Neural cell (in vitro differentiated cells): Measurements from ENCODE around the gene GNAI2. TPM values are rescaled to one million over a fixed set of nuclear protein-coding genes. Genes with fewer than 3 reads are reported as not detected.

ENCODE experiments used
- H2AFZ ChIP-seq: fragments of 200-600, 300-800 bp; sonication (generic), shearing (Covaris generic); 2 replicates; pipeline ENCODE4 v1.6.0; 2014; ENCODE audit warnings: low read depth, mild to moderate bottlenecking, antibody characterized with exemption, low read length, moderate library complexity
- H3F3A ChIP-seq: fragments of 200-600 bp; shearing (Covaris generic); 2 replicates; pipeline ENCODE4 v1.6.1; 2016; ENCODE audit warnings: mild to moderate bottlenecking, moderate library complexity, mixed read lengths, antibody characterized with exemption, low read length; ENCODE audit not compliant: insufficient read depth, poor library complexity, severe bottlenecking
- H3K27ac ChIP-seq: fragments of 200-600, 300-800 bp; sonication (generic), shearing (Covaris generic); 2 replicates; pipeline ENCODE4 v1.5.1; 2014; ENCODE audit warnings: mild to moderate bottlenecking, low read length, moderate library complexity
- H3K27me3 ChIP-seq: fragments of 300-800, 200-600 bp; sonication (generic), shearing (Covaris generic); 2 replicates; pipeline ENCODE4 v1.6.0; 2014; ENCODE audit warnings: mild to moderate bottlenecking, low read depth, low read length, moderate library complexity; ENCODE audit not compliant: insufficient read depth
- H3K36me3 ChIP-seq: fragments of 300-800, 200-600 bp; sonication (generic), shearing (Covaris generic); 2 replicates; pipeline ENCODE4 v1.5.1; 2014; ENCODE audit warnings: mild to moderate bottlenecking, antibody characterized with exemption, low read length, moderate library complexity; ENCODE audit not compliant: insufficient read depth
- H3K4me2 ChIP-seq: fragments of 300-800, 200-600 bp; sonication (generic), shearing (Covaris generic); 2 replicates; pipeline ENCODE4 v1.6.0; 2014; ENCODE audit warnings: mild to moderate bottlenecking, low read length
- H3K4me3 ChIP-seq: fragments of 300-800, 200-600 bp; sonication (generic), shearing (Covaris generic); 2 replicates; pipeline ENCODE4 v1.5.1; 2014; ENCODE audit warnings: mild to moderate bottlenecking, low read length, moderate library complexity
- H3K79me2 ChIP-seq: fragments of 200-600 bp; shearing (Covaris generic); replicated peaks from 2 replicates; pipeline ENCODE4 v1.6.0; 2014; ENCODE audit warnings: mild to moderate bottlenecking, low read length, moderate library complexity; ENCODE audit not compliant: insufficient read depth
- H3K9ac ChIP-seq: fragments of 300-800, 200-600 bp; sonication (generic), shearing (Covaris generic); 2 replicates; pipeline ENCODE4 v1.6.1; 2016; ENCODE audit warnings: mild to moderate bottlenecking, low read length, mixed read lengths
- H3K9me2 ChIP-seq: fragments of 200-600 bp; shearing (Covaris generic); 2 replicates; pipeline ENCODE4 v1.6.1; 2016; ENCODE audit warnings: mild to moderate bottlenecking, low read length, mixed read lengths; ENCODE audit not compliant: insufficient read depth
- H3K9me3 ChIP-seq: fragments of 200-600, 300-800 bp; sonication (generic), shearing (Covaris generic); 2 replicates; pipeline ENCODE4 v1.6.1; 2016; ENCODE audit warnings: mild to moderate bottlenecking, mixed run types, low read length, moderate library complexity, mixed read lengths
- H4K20me1 ChIP-seq: fragments of 200-600 bp; shearing (Covaris generic); 2 replicates; pipeline ENCODE4 v1.6.1; 2016; ENCODE audit warnings: mild to moderate bottlenecking, mixed run types; ENCODE audit not compliant: insufficient read depth
- EP300 ChIP-seq: fragments of 450-650 bp; conservative IDR thresholded peaks from 2 replicates; pipeline ENCODE4 v1.6.1; 2014; ENCODE audit warnings: antibody characterized with exemption, mild to moderate bottlenecking, moderate library complexity; ENCODE audit not compliant: poor library complexity, severe bottlenecking
- EZH2 ChIP-seq: fragments of 200-600, 300-800 bp; shearing (Covaris generic), sonication (generic); IDR thresholded peaks from 2 replicates; pipeline ENCODE4 v1.6.1; 2014; ENCODE audit warnings: antibody characterized with exemption, low read length, borderline replicate concordance, mild to moderate bottlenecking; ENCODE audit not compliant: insufficient read depth, poor library complexity, severe bottlenecking
- MXI1 ChIP-seq: fragments of 450-650 bp; conservative IDR thresholded peaks from 2 replicates; pipeline ENCODE4 v1.6.1; 2014; ENCODE audit warnings: antibody characterized with exemption, mild to moderate bottlenecking; ENCODE audit not compliant: poor library complexity, severe bottlenecking
- POLR2AphosphoS5 ChIP-seq: IDR thresholded peaks from 2 replicates; pipeline ENCODE4 v1.6.1; 2012
- RAD21 ChIP-seq: fragments of 450-650 bp; conservative IDR thresholded peaks from 2 replicates; pipeline ENCODE4 v1.6.1; 2014; ENCODE audit warnings: antibody characterized with exemption, mild to moderate bottlenecking, moderate library complexity
- SMC3 ChIP-seq: fragments of 450-650 bp; conservative IDR thresholded peaks from 2 replicates; pipeline ENCODE4 v1.6.1; 2014; ENCODE audit warnings: antibody characterized with exemption, mild to moderate bottlenecking, moderate library complexity; ENCODE audit not compliant: poor library complexity
- TAF1 ChIP-seq: IDR thresholded peaks from 2 replicates; pipeline ENCODE4 v1.6.1; 2012; ENCODE audit warnings: low read depth
- polyA plus RNA-seq: library from polyadenylated mRNA; depleted of rRNA; stranded (reverse); fragments of >200 nt; gene quantifications from 2 replicates; pipeline ENCODE4 v1.2.3, GENCODE V29; 2014
- TF ChIP-seq, protein P1 (sequence below): IDR thresholded peaks from 2 replicates; pipeline ENCODE4 v1.6.1; 2012; ENCODE audit warnings: borderline replicate concordance
- TF ChIP-seq, protein P2 (sequence below): fragments of 450-650 bp; IDR thresholded peaks from 2 replicates; pipeline ENCODE4 v1.5.1; 2014; ENCODE audit warnings: antibody characterized with exemption, mild to moderate bottlenecking, moderate library complexity; ENCODE audit not compliant: poor library complexity, severe bottlenecking

The GNAI2 gene
- polyA plus RNA-seq, 1 donor from 2014 or later = 101 TPM

DNA sequence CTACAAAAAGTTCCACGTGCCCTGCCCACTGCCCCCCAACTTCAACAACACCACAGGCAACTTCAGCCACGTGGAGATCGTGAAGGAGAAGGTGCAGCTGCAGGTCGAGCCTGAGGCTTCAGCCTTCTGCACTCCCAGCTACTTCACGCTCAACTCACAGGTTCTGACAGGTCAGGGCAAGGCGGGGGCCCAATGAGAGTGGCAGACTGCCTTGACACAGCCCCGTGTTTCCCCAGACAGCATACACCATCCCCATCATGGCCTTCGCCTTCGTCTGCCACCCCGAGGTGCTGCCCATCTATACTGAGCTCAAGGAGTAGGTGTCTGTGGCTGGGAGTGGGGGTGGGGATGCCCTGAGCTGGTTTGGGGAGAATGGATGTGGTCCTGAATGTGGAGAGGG, 18.3 kb upstream of the GNAI2 start:
- H3K4me2 ChIP-seq = no peak overlapping the region
- no peak overlapping the region for H2AFZ ChIP-seq
- TF ChIP-seq EP300 (no peak), TAF1 (no peak), MXI1 (no peak), RAD21 (no peak), SMC3 (no peak), EZH2 (no peak), POLR2AphosphoS5 (no peak)
- TF ChIP-seq, protein P1, sequence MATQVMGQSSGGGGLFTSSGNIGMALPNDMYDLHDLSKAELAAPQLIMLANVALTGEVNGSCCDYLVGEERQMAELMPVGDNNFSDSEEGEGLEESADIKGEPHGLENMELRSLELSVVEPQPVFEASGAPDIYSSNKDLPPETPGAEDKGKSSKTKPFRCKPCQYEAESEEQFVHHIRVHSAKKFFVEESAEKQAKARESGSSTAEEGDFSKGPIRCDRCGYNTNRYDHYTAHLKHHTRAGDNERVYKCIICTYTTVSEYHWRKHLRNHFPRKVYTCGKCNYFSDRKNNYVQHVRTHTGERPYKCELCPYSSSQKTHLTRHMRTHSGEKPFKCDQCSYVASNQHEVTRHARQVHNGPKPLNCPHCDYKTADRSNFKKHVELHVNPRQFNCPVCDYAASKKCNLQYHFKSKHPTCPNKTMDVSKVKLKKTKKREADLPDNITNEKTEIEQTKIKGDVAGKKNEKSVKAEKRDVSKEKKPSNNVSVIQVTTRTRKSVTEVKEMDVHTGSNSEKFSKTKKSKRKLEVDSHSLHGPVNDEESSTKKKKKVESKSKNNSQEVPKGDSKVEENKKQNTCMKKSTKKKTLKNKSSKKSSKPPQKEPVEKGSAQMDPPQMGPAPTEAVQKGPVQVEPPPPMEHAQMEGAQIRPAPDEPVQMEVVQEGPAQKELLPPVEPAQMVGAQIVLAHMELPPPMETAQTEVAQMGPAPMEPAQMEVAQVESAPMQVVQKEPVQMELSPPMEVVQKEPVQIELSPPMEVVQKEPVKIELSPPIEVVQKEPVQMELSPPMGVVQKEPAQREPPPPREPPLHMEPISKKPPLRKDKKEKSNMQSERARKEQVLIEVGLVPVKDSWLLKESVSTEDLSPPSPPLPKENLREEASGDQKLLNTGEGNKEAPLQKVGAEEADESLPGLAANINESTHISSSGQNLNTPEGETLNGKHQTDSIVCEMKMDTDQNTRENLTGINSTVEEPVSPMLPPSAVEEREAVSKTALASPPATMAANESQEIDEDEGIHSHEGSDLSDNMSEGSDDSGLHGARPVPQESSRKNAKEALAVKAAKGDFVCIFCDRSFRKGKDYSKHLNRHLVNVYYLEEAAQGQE = no peak
- TF ChIP-seq, protein P2, sequence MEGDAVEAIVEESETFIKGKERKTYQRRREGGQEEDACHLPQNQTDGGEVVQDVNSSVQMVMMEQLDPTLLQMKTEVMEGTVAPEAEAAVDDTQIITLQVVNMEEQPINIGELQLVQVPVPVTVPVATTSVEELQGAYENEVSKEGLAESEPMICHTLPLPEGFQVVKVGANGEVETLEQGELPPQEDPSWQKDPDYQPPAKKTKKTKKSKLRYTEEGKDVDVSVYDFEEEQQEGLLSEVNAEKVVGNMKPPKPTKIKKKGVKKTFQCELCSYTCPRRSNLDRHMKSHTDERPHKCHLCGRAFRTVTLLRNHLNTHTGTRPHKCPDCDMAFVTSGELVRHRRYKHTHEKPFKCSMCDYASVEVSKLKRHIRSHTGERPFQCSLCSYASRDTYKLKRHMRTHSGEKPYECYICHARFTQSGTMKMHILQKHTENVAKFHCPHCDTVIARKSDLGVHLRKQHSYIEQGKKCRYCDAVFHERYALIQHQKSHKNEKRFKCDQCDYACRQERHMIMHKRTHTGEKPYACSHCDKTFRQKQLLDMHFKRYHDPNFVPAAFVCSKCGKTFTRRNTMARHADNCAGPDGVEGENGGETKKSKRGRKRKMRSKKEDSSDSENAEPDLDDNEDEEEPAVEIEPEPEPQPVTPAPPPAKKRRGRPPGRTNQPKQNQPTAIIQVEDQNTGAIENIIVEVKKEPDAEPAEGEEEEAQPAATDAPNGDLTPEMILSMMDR = no peak
- H3K79me2 ChIP-seq = no peaks in the 10 kb centered on the region
- H3F3A ChIP-seq = no peaks in the 10 kb centered on the region
- no peaks in the 10 kb centered on the region for H3K27me3 ChIP-seq
- H3K9me2 ChIP-seq = no peaks in the 10 kb centered on the region
- no peak overlapping the region for H3K9ac ChIP-seq
- no peak overlapping the region for H3K4me3 ChIP-seq
- no peak overlapping the region for H3K27ac ChIP-seq
- no peaks in the 10 kb centered on the region for H4K20me1 ChIP-seq
- no peaks in the 10 kb centered on the region for H3K9me3 ChIP-seq
- no peaks in the 10 kb centered on the region for H3K36me3 ChIP-seq

DNA sequence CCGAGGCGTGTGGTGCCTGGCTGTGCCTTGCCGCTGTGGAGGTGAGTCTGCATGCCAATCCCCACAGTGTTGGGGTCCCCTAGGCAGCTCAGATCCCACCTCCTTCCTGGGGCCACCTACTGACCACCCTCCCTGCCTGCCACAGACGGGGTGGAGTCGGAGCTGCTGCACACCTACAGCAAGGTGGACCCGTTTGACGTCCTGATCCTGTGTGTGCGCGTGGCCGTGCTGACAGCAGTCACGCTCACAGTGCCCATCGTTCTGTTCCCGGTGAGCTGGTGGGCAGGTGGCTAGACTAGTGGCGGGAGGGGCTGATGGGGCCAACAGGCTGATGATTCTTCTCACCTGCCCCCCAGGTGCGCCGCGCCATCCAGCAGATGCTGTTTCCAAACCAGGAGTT, 17.6 kb upstream of the GNAI2 start:
- H3K9me3 ChIP-seq = no peaks in the 10 kb centered on the region
- no peak overlapping the region for H3K4me3 ChIP-seq
- no peak overlapping the region for H3K9ac ChIP-seq
- no peaks in the 10 kb centered on the region for H3K79me2 ChIP-seq
- no peak overlapping the region for H2AFZ ChIP-seq
- TF ChIP-seq MXI1 = no peak
- no peak for TF ChIP-seq EP300
- no peak for TF ChIP-seq SMC3
- no peak for TF ChIP-seq EZH2
- TF ChIP-seq, protein P2 = no peak
- TF ChIP-seq, protein P1 = no peak
- no peak for TF ChIP-seq RAD21
- TF ChIP-seq TAF1 = no peak
- TF ChIP-seq POLR2AphosphoS5 = no peak
- H3K36me3 ChIP-seq = no peaks in the 10 kb centered on the region
- no peaks in the 10 kb centered on the region for H4K20me1 ChIP-seq
- H3K9me2 ChIP-seq = no peaks in the 10 kb centered on the region
- H3K4me2 ChIP-seq = no peak overlapping the region
- H3K27me3 ChIP-seq = no peaks in the 10 kb centered on the region
- H3K27ac ChIP-seq = no peak overlapping the region
- no peaks in the 10 kb centered on the region for H3F3A ChIP-seq
